Measurements from ENCODE around the gene APOL1. TPM values are rescaled to one million over a fixed set of nuclear protein-coding genes. Genes with fewer than 3 reads are reported as not detected.
"Not testable (repeated sequence)": the region's sequence is repeated elsewhere in the genome, so short reads cannot be mapped to it uniquely, and the experiment has no call there.

APOL1 gene
- total and polyA plus RNA-seq, 2 donors (not counting 1 experiment from before 2014, with no cell fraction given), result 3.3 to 11.2 TPM

DNA sequence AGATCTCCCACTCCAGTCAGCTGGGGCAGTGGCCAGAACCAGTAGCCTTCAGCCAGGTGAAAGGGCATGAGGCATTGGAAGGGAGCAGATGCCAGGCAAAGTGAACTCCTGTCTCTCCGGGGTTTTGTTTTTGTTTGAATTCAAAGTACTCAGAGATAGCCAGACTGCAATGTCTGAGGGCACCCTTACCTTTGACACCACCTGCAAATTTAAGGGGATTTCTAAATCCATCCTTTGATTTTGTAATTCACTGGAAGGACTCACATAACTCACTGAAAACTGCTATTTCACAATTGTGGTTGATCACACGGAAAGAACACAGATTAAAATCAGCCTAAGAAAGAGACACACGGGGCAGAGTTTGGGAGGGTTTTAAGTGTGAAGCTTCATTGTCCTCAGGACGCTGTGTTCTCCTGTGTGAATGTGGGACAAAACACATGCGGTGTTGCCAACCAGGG lies 10.3 kb downstream of the APOL1 start:
- CTCF ChIA-PET; H3K4me2 ChIP-seq (replicated peaks; ENCODE audit: low read depth, low read length, poor library complexity, severe bottlenecking); H3K4me3 ChIP-seq (ENCODE audit: control extremely low read depth in 1 of 5, extremely low read depth in 1 of 5, insufficient read depth in 1 of 5, low read depth in 2 of 5, low read length in 4 of 5); H3K4me3 Mint-ChIP-seq; H3K9me3 Mint-ChIP-seq (ENCODE audit: insufficient read depth); DNase-seq; ATAC-seq (ENCODE audit: low read depth); POLR2A ChIA-PET; H3K79me2 ChIP-seq (ENCODE audit: control insufficient read depth, insufficient read depth, low read length); H3K27ac ChIP-seq (ENCODE audit: low read length in 2 of 2); H4K20me1 ChIP-seq (ENCODE audit: control insufficient read depth, insufficient read depth, low read length, poor library complexity, severe bottlenecking); H3K27me3 Mint-ChIP-seq; H3K9ac ChIP-seq (ENCODE audit: low read length); H3K27me3 ChIP-seq (replicated peaks in 1 of 4; ENCODE audit: control extremely low read depth in 1 of 4, control insufficient read depth in 3 of 4, insufficient read depth in 4 of 4, low read length in 3 of 4); intact Hi-C loops (cut with micrococcal nuclease); H3K27ac Mint-ChIP-seq; H2AFZ ChIP-seq (ENCODE audit: insufficient read depth, low read depth, low read length, poor library complexity, severe bottlenecking); H3K9me3 ChIP-seq (ENCODE audit: control extremely low read depth in 1 of 3, control insufficient read depth in 2 of 3, insufficient read depth in 1 of 3, low read length in 2 of 3): not testable (repeated sequence)
- peaks cover 1 to 26% of the 10 kb centered on the region in 2 experiments for H3K36me3 ChIP-seq (replicated peaks in 1 of 2; ENCODE audit: control extremely low read depth in 1 of 2, control insufficient read depth in 1 of 2, extremely low read depth in 1 of 2, insufficient read depth in 2 of 2, low read length in 1 of 2)
- peaks cover 5 to 10% of the 10 kb centered on the region in 2 donors for H3K4me1 ChIP-seq (ENCODE audit: control insufficient read depth in 2 of 2, insufficient read depth in 2 of 2, low read length in 2 of 2)
- H3K4me1 Mint-ChIP-seq, result peaks cover 11% of the 10 kb centered on the region
- WGBS (ENCODE audit: insufficient coverage), result no CpG with 5 or more reads among the region's 5 CpGs

DNA sequence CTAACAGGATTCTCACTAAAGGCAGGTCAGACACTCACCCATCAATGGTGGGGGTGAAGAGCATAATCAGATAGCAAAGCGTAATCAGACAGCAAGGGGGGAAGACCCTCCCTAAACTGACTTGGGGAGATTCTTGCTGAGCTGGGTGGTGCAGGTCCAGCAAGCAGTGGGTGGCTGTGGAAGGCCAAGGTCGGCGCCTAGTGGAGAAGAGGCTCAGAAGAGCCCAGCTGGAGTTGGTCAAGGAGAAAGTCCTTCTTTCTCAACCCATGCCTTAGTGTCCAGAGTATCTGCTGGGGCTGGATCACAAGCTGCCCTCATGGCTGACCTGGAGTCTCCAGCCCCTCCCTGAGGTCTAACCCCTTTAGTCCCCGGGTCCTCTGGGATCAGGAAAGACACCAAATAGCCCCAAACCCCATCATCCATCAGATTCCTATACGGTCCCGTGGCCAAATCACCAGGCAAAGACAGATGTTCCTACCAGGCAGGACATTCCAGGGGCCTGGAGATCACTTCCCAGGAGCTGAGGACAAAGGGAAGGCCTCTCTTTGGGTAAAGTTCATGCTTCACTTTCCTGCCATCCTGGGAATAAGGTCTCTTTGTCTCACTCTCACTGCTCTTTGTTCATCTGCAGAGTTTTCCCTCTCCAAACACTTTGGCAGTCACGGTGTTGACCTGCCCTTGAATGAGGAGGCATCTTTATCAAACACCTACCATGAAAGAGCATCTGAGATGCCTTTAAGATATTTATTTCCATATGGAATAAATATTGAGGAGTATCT lies 11.1 kb downstream of the APOL1 start:
- DNase-seq; H3K4me2 ChIP-seq (replicated peaks; ENCODE audit: low read depth, low read length, poor library complexity, severe bottlenecking); H3K4me3 Mint-ChIP-seq; intact Hi-C loops (cut with micrococcal nuclease); H3K27me3 ChIP-seq (replicated peaks in 1 of 4; ENCODE audit: control extremely low read depth in 1 of 4, control insufficient read depth in 3 of 4, insufficient read depth in 4 of 4, low read length in 3 of 4); H3K27ac Mint-ChIP-seq; H2AFZ ChIP-seq (ENCODE audit: insufficient read depth, low read depth, low read length, poor library complexity, severe bottlenecking); H3K4me3 ChIP-seq (ENCODE audit: control extremely low read depth in 1 of 5, extremely low read depth in 1 of 5, insufficient read depth in 1 of 5, low read depth in 2 of 5, low read length in 4 of 5); H3K9ac ChIP-seq (ENCODE audit: low read length); H3K4me1 ChIP-seq (ENCODE audit: control insufficient read depth in 2 of 2, insufficient read depth in 2 of 2, low read length in 2 of 2); ATAC-seq (ENCODE audit: low read depth); H3K9me3 ChIP-seq (ENCODE audit: control extremely low read depth in 1 of 3, control insufficient read depth in 2 of 3, insufficient read depth in 1 of 3, low read length in 2 of 3); H4K20me1 ChIP-seq (ENCODE audit: control insufficient read depth, insufficient read depth, low read length, poor library complexity, severe bottlenecking); H3K79me2 ChIP-seq (ENCODE audit: control insufficient read depth, insufficient read depth, low read length); H3K9me3 Mint-ChIP-seq (ENCODE audit: insufficient read depth); H3K27me3 Mint-ChIP-seq; H3K4me1 Mint-ChIP-seq; H3K27ac ChIP-seq (ENCODE audit: low read length in 2 of 2): not testable (repeated sequence)
- CTCF ChIA-PET, result interaction anchor here (1.1 kb wide), 1 partner anchor 14 kb away, joined by 3 read pairs; no protein-coding TSS in a partner anchor
- POLR2A ChIA-PET, result interaction anchor here (0.6 kb wide), 2 partner anchors 39 to 53 kb away, joined by 3 to 6 read pairs; no protein-coding TSS in a partner anchor
- WGBS (ENCODE audit: insufficient coverage), result 97% methylated on average over 4 of the region's 7 CpGs
- H3K36me3 ChIP-seq (replicated peaks in 1 of 2; ENCODE audit: control extremely low read depth in 1 of 2, control insufficient read depth in 1 of 2, extremely low read depth in 1 of 2, insufficient read depth in 2 of 2, low read length in 1 of 2), result peaks cover 1 to 26% of the 10 kb centered on the region in 2 experiments

All from B cell (primary cell).